Measurements from ENCODE around the gene TMEM120A.

- TF ChIP-seq PPARA (CRISPR knock-in tag; IDR thresholded peaks at IDR 0.05; ENCODE audit: borderline replicate concordance) (no peak), PATZ1 (CRISPR knock-in tag; IDR thresholded peaks at IDR 0.05; ENCODE audit: borderline replicate concordance) (no peak), GLIS3 (CRISPR knock-in tag; IDR thresholded peaks at IDR 0.05) (no peak)
These were observed 28.0 kb downstream of the TMEM120A start for GRCh38 chr7:75966190-75966961.

All from SK-N-SH treated with all-trans-retinoic acid at 6 μM for 48 hours (cell line).